Cerebellar nuclear complex (tissue), 1 donor: ENCODE results near the gene ORMDL1.
A peak's percentile ranks its signal among the peaks of the same experiment; 100 is the strongest.

Source experiments
- DNase-seq, 2 experiments: peaks; one replicate each; lab custom pipeline; 2025; lab: John Stamatoyannopoulos, UW

The ORMDL1 gene

GRCh38 chr2:189783927-189784867 is at the start of gene ORMDL1, which contains the start of gene PMS1:
ORMDL1 (minus strand) TSS chr2:189784339; CDS start chr2:189782595, 1,744 bp downstream.
PMS1 (plus strand) TSS chr2:189784450; CDS start chr2:189791810, 7,360 bp downstream.
- DNase-seq = peak; percentile 79 to 80

GRCh38 chr2:189830510-189830909 is 46.4 kb upstream of the ORMDL1 start:
- no peak for DNase-seq

GRCh38 chr2:189829102-189829833 is 45.1 kb upstream of the ORMDL1 start:
- no peak for DNase-seq

GRCh38 chr2:189826039-189826438 is 41.9 kb upstream of the ORMDL1 start:
- no peak for DNase-seq

- no peak for DNase-seq
These were observed 40.7 kb upstream of the ORMDL1 start for GRCh38 chr2:189824694-189825396.

- DNase-seq = no peak
These were observed 38.0 kb upstream of the ORMDL1 start for GRCh38 chr2:189821953-189822748.

- DNase-seq = no peak
These were observed 35.2 kb upstream of the ORMDL1 start for GRCh38 chr2:189819297-189819704.

GRCh38 chr2:189818249-189819038 is 34.3 kb upstream of the ORMDL1 start:
- no peak for DNase-seq

GRCh38 chr2:189803431-189803830 is 19.3 kb upstream of the ORMDL1 start:
- no peak for DNase-seq

- no peak for DNase-seq
These were observed 18.3 kb upstream of the ORMDL1 start for GRCh38 chr2:189802396-189802912.

GRCh38 chr2:189799531-189799930 is 15.4 kb upstream of the ORMDL1 start:
- no peak for DNase-seq

GRCh38 chr2:189799030-189799331 is 14.8 kb upstream of the ORMDL1 start:
- DNase-seq = no peak

- no peak for DNase-seq
These were observed 14.3 kb upstream of the ORMDL1 start for GRCh38 chr2:189798312-189799029.

- DNase-seq = no peak
These were observed 13.8 kb upstream of the ORMDL1 start for GRCh38 chr2:189797902-189798301.

- no peak for DNase-seq
These were observed 10.2 kb upstream of the ORMDL1 start for GRCh38 chr2:189794310-189794709.

- no peak for DNase-seq
These were observed 7.4 kb upstream of the ORMDL1 start for GRCh38 chr2:189791338-189792042.

- no peak for DNase-seq
These were observed 650 bp downstream of the ORMDL1 start for GRCh38 chr2:189783451-189783926.

- no peak for DNase-seq
These were observed 1.9 kb downstream of the ORMDL1 start for GRCh38 chr2:189782221-189782671.

GRCh38 chr2:189772212-189772611 is 11.9 kb downstream of the ORMDL1 start:
- no peak for DNase-seq
